Stimulated activated CD4-positive, alpha-beta T cell treated with anti-CD3 and anti-CD28 coated beads, Interleukin-15, amount 100 ng/mL, for 48 hours (primary cell): Measurements from ENCODE around the gene TSKS.

Experiments
- DNase-seq, 2 donors: peaks; one replicate each; pipeline ENCODE4 v3.0.0-alpha.2; 2020; ENCODE audit warnings: low read depth in 2 of 2

TSKS gene, protein sequence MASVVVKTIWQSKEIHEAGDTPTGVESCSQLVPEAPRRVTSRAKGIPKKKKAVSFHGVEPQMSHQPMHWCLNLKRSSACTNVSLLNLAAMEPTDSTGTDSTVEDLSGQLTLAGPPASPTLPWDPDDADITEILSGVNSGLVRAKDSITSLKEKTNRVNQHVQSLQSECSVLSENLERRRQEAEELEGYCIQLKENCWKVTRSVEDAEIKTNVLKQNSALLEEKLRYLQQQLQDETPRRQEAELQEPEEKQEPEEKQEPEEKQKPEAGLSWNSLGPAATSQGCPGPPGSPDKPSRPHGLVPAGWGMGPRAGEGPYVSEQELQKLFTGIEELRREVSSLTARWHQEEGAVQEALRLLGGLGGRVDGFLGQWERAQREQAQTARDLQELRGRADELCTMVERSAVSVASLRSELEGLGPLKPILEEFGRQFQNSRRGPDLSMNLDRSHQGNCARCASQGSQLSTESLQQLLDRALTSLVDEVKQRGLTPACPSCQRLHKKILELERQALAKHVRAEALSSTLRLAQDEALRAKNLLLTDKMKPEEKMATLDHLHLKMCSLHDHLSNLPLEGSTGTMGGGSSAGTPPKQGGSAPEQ

DNA sequence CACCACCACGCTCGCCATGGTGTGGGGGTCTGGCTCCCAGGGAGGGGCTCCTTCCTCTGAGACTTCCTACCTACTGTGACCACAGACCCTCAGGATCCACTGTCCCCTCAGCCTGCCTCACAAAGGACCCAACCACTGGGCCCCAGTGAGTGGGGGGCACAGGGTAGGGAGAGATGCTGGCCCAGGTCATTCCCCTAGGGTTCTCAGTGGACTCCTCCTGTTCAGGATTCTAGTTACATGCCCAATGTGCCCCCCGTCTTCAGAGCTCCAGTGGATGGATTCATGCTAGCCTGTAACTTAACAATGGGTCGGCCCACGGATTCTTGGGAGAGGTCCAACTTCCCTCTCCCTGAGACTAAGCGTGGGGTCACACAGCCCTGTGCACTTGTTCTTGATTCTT is at the start of gene TSKS:
TSKS (minus strand) TSS at position 77 of the 400 bp plus-strand sequence; CDS start at position 18, 59 bp downstream.
- DNase-seq, result no peak

DNA sequence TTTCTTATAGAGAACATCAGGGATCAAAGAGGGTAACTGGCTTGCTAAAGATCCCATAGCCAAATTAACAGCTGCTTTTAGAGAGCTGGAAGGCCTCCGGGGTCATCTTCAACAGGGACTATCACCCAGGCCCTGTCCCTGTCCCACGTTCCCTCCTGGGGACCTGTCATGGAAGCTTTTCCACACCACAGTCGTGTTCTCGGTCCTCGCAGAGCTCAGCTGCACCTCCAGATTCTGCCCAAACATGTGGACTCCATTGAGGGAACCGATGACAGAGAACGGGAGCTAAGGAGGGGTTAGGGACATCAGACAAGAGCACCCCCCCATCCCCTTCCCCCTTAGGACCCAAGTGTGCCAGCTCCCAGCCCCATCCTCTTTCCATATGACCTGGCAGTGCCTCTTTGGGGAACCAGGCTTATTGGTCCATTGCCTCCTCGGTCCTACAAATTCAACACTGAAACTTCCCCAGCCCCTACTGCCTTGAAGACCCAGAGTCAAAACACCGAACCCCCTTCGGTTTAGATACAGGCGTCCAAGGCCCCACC is 49.4 kb upstream of the TSKS start:
- DNase-seq, result no peak

DNA sequence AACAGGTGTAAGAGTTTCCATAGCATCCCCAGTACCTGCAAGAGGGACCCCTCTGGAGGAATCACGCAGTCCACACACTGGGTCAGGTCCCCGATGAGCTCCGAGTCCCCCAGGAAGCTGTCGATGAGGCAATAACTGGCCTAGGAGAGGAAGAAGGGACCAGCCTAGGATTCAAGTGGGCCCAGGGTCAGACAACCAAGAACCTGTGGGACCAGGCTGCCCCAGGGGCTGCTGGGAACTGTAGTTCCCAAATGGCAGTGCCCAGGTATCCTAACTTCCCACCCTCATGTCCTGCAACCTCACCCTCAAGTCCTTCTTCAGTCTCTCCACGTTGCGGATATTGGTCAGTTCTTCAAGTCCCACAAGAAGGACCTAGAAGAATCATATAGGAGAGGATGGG is 48.2 kb upstream of the TSKS start:
- DNase-seq, result no peak

GRCh38 chr19:49809941-49810389 is 46.9 kb upstream of the TSKS start:
- DNase-seq, result no peak

- no peak for DNase-seq
Observed at GRCh38 chr19:49809160-49809940, 46.2 kb upstream of the TSKS start.

DNA sequence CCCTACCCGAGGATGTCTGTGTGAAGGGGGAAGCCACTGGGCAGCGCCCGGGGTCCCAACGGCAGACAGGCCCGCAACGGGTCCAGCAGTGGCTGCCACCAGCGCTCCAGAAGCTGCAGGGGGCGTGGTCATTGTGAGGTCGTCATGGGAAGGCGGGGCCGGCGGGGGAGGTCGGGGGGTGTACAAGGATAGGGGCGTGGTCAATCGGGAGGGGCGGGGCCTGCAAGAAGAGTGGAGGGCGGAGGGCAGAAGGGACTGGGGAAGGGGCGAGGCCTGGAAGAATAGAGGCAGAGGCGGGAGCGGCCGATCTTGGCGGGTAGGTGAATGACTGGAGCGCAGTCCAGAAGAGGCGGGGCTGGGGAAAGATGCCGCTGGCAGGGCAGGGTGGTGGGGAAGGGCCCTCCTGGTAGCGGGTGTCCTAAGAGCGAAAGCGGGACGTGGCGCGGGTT is 45.6 kb upstream of the TSKS start:
- DNase-seq, result peak; percentile 74 to 85

DNA sequence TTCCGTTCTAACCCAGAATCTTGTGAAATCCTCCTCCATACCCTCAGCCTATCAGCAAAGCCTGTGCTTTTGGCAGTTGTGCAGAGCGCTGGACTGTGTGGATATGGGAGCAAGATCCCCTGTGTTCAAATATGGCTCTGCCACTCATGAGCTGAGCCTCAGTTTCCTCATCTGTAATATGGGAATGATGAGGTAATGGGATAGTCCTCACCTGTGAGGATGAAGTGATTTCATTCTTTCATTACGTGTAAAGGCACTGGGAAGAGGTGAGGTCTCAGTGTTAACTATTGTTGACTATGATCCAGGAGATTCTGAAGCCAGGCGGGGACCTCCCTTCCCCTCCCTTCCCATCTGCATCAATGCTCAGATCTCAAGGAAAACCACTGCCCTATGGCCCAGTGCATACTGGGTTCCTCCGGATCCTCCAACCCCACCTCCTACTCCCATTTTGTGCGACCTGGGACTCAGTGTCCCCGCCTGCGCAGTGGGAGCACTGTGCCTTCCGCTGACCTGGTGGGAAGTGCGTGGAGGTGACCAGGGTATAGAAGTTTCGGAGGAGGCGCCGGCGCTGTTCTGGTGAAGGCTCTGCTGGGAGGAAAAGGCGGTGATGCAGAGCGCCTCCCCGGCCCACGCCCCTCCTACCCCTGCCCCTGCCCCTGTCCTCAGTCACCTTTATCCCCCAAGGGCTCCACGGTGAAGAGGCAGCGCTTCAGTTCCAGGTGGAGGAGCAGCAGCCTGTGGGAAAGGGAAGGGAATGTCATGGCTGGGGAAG is 45.0 kb upstream of the TSKS start:
- no peak for DNase-seq

DNA sequence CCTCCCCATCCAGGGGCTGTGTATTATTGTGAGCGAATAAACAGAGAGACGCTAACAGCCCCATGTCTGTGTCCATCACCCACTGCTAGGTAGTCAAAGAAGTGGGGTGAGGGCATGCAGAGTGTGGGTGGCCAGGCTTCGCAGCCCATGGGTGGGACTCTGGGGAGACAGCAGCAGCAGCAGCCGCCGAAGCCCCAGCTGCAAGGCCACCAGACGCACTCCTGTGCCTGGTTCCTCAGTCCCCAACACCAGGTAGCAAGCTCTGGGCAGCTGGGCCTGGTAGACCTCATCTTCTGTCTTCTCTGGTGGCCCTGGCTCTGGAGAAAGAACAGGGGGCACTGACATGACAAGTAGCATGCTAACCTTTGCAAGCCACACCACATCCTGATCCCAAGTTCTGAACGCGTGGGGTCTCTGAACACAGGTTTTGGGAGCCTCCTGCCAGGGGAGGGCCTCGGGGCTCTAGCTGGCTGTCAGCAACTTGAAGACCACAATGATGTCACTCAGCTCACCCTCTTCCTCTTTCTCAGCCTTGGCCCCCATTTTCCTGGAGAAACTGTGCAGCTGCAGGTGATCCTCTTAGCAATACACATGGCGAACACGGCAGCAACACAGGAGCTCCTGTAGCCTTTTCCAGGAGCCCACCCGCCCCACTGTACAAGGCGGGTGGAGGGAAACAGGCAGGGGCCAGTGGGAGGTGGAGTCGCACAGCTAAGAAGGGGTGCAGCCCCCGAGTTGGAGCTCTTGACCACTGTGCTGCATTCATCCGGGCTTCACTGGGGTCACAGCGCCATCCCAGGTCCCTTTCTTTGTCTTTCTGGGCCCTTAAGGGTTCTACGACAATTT is 44.2 kb upstream of the TSKS start:
- no peak for DNase-seq

DNA sequence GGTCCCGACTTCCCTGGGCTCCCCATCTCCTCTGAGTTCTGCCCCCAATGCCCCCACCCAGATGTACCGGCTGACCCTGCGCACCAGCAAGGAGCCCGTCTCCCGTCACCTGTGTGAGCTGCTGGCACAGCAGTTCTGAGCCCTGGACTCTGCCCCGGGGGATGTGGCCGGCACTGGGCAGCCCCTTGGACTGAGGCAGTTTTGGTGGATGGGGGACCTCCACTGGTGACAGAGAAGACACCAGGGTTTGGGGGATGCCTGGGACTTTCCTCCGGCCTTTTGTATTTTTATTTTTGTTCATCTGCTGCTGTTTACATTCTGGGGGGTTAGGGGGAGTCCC is 43.5 kb upstream of the TSKS start:
- no peak for DNase-seq

DNA sequence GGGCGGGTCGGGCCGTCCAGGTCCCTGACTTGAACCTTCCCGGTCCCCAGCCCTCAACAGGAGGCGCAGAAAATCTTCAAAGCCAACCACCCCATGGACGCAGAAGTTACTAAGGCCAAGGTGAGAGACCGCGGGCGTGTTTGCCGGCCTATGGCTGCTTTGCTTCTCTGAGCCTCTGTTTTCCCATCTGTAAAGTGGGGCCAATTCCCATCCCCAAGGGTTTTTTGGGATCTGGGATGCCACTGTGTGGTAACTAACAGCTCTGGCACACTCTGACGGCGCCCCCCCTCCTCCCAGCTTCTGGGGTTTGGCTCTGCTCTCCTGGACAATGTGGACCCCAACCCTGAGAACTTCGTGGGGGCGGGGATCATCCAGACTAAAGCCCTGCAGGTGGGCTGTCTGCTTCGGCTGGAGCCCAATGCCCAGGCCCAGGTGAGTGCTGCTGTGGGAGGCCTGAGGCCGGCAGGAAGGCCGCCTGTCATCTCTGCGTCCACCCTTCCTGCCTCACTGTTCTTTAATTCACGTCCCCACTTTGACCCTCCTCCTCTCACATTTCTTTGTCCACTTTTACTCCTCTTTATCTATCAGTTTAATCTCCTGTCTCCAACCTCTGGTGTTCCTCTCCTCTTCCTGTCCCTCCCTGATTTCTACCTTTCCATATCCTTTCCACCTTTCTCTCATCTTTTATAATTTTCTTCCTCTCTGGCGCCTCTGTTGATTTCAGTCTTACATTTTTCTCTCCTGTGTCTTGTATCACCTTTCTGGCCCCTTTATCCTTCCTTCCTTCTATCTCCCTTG is 42.9 kb upstream of the TSKS start:
- DNase-seq, result no peak

DNA sequence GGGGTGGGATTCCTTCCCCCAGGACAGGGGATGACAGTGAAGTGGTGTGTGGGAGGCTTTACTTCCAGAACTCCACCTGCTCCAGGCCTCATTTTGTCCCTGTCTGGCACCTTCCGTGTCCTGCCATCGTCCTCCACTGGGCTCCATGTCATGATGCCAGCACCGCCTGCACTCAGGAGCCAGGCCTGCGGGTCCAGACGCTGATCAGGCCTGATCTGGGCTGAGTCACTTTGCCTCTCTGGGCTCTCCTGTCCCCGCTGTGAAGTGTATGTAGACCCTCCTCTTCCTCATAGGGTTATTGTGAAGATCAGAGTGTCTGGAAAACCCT is 40.4 kb upstream of the TSKS start:
- DNase-seq, result no peak

GRCh38 chr19:49802836-49803528 is 39.9 kb upstream of the TSKS start:
- no peak for DNase-seq

DNA sequence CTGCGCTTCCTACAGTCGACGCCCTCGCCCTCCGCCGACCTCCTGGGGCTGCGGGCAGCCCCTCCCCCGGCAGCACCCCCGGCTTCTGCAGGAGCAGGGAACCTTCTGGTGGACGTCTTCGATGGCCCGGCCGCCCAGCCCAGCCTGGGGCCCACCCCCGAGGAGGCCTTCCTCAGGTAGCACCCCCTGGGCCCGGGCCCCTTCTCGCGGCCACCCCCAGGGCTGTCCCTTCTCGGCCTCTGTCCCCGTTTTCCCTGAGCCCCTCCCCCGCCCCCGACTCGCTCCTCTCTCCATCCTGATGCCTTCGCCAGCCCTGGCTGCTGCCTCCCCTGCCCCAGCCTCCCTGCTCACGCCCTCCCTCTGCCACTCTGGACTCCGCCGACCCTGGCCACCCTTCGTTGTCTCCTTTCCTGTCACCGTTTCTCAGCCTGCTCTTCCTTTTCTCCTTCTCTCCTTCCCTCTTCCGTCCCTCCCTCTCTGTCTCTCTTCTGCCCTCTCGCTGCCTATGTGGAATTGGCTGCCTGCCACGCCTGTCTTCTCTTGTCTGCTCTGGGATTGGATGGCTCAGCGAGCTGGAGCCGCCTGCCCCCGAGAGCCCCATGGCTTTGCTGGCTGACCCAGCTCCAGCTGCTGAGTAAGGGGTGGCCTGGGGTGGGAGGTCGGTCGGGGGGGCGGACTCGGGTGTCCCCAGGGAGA is 39.0 kb upstream of the TSKS start:
- no peak for DNase-seq

DNA sequence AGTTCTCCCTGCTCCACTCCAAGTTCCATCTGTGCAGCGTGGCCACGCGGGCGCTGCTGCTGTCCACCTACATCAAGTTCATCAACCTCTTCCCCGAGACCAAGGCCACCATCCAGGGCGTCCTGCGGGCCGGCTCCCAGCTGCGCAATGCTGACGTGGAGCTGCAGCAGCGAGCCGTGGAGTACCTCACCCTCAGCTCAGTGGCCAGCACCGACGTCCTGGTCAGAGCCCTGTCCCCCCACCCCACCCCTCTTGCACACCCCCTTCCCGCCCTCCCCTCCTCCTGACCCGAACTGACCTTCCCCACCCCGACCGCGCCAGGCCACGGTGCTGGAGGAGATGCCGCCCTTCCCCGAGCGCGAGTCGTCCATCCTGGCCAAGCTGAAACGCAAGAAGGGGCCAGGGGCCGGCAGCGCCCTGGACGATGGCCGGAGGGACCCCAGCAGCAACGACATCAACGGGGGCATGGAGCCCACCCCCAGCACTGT is 38.3 kb upstream of the TSKS start:
- no peak for DNase-seq

- no peak for DNase-seq
Observed at GRCh38 chr19:49800771-49801170, 37.7 kb upstream of the TSKS start.

- DNase-seq, result no peak
Observed at GRCh38 chr19:49799798-49800376, 36.8 kb upstream of the TSKS start.

GRCh38 chr19:49799271-49799797 is 36.2 kb upstream of the TSKS start:
- no peak for DNase-seq

- no peak for DNase-seq
Observed at GRCh38 chr19:49798574-49798973, 35.5 kb upstream of the TSKS start.
